H9 (cell line): ENCODE results near the gene GLYATL3. TPM values are rescaled to one million over a fixed set of nuclear protein-coding genes. Genes with fewer than 3 reads are reported as not detected.

Source experiments
- DNase-seq: peaks from one replicate; pipeline ENCODE4 v3.0.0-alpha.2; 2017
- H2AFZ ChIP-seq: one replicate; pipeline ENCODE4 v1.6.1; 2013; ENCODE audit warnings: mild to moderate bottlenecking, low read length, control low read depth, moderate library complexity
- H2AK5ac ChIP-seq: 2 replicates; pipeline ENCODE4 v1.6.1; 2013; ENCODE audit warnings: low read length, control low read depth, mixed read lengths; ENCODE audit not compliant: insufficient read length
- H2BK120ac ChIP-seq: one replicate; pipeline ENCODE4 v1.6.1; 2013; ENCODE audit warnings: low read depth, mild to moderate bottlenecking, low read length, control low read depth, inconsistent platforms; ENCODE audit not compliant: poor library complexity, severe bottlenecking
- H2BK12ac ChIP-seq: 2 replicates; pipeline ENCODE4 v1.6.1; 2013; ENCODE audit warnings: low read length, control low read depth, mixed read lengths, low read depth; ENCODE audit not compliant: insufficient read length
- H2BK15ac ChIP-seq: 2 replicates; pipeline ENCODE4 v1.6.1; 2013; ENCODE audit warnings: low read depth, low read length, control low read depth
- H2BK20ac ChIP-seq: one replicate; pipeline ENCODE4 v1.6.1; 2013; ENCODE audit warnings: low read depth, mild to moderate bottlenecking, low read length, control low read depth, inconsistent platforms; ENCODE audit not compliant: poor library complexity, severe bottlenecking
- H2BK5ac ChIP-seq: 2 replicates; pipeline ENCODE4 v1.6.1; 2013; ENCODE audit warnings: low read length, control low read depth, mixed read lengths; ENCODE audit not compliant: insufficient read length
- H3K14ac ChIP-seq: 2 replicates; pipeline ENCODE4 v1.6.1; 2013; ENCODE audit warnings: low read length, control low read depth; ENCODE audit not compliant: insufficient read depth
- H3K18ac ChIP-seq: 2 replicates; pipeline ENCODE4 v1.6.1; 2013; ENCODE audit warnings: low read depth, mild to moderate bottlenecking, mixed read lengths, low read length, control low read depth; ENCODE audit not compliant: insufficient read length
- H3K23ac ChIP-seq: 2 replicates; pipeline ENCODE4 v1.6.1; 2013; ENCODE audit warnings: low read length, control low read depth, mixed read lengths, low read depth; ENCODE audit not compliant: insufficient read length
- H3K23me2 ChIP-seq: 2 replicates; pipeline ENCODE4 v1.6.1; 2013; ENCODE audit warnings: low read depth, mild to moderate bottlenecking, mixed read lengths, low read length, control low read depth; ENCODE audit not compliant: insufficient read length, poor library complexity, severe bottlenecking
- H3K27ac ChIP-seq: 2 replicates; pipeline ENCODE4 v1.5.1; 2013; ENCODE audit warnings: low read length, control low read depth, mixed read lengths, low read depth; ENCODE audit not compliant: insufficient read length
- H3K27me3 ChIP-seq: 2 replicates; pipeline ENCODE4 v1.6.1; 2013; ENCODE audit warnings: low read length, control low read depth, inconsistent platforms; ENCODE audit not compliant: insufficient read depth
- H3K4ac ChIP-seq: 2 replicates; pipeline ENCODE4 v1.6.1; 2013; ENCODE audit warnings: low read depth, mild to moderate bottlenecking, control low read depth, inconsistent platforms, low read length, moderate library complexity
- H3K4me1 ChIP-seq: 2 replicates; pipeline ENCODE4 v1.6.1; 2013; ENCODE audit warnings: low read length, control low read depth, inconsistent platforms; ENCODE audit not compliant: insufficient read depth
- H3K4me2 ChIP-seq: 2 replicates; pipeline ENCODE4 v1.6.1; 2013; ENCODE audit warnings: low read length, control low read depth, mixed read lengths; ENCODE audit not compliant: insufficient read length, insufficient read depth
- H3K56ac ChIP-seq: 2 replicates; pipeline ENCODE4 v1.6.1; 2013; ENCODE audit warnings: low read depth, mild to moderate bottlenecking, mixed read lengths, low read length, control low read depth; ENCODE audit not compliant: insufficient read length
- H3K79me1 ChIP-seq: 2 replicates; pipeline ENCODE4 v1.6.1; 2013; ENCODE audit warnings: low read depth, mild to moderate bottlenecking, moderate library complexity, low read length, control low read depth, inconsistent platforms; ENCODE audit not compliant: insufficient read depth, poor library complexity, severe bottlenecking
- H3K79me2 ChIP-seq: 2 replicates; pipeline ENCODE4 v1.6.1; 2013; ENCODE audit warnings: low read length, control low read depth, inconsistent platforms; ENCODE audit not compliant: insufficient read depth
- H3K9ac ChIP-seq: 2 replicates; pipeline ENCODE4 v1.6.1; 2013; ENCODE audit warnings: low read length, control low read depth, mixed read lengths; ENCODE audit not compliant: insufficient read length; ENCODE audit errors: extremely low read depth
- H3K9me3 ChIP-seq: one replicate; pipeline ENCODE4 v1.6.1; 2013; ENCODE audit warnings: low read depth, low read length, inconsistent platforms; ENCODE audit not compliant: control insufficient read depth
- H3T11ph ChIP-seq: one replicate; pipeline ENCODE4 v1.6.1; 2013; ENCODE audit warnings: mild to moderate bottlenecking, low read length, control low read depth, inconsistent platforms
- H4K20me1 ChIP-seq: one replicate; pipeline ENCODE4 v1.6.1; 2013; ENCODE audit not compliant: control insufficient read depth, insufficient read length, insufficient read depth
- H4K5ac ChIP-seq: 2 replicates; pipeline ENCODE4 v1.6.1; 2013; ENCODE audit warnings: low read depth, mild to moderate bottlenecking, mixed read lengths, low read length, control low read depth; ENCODE audit not compliant: insufficient read length
- H4K8ac ChIP-seq: replicated peaks from 2 replicates; pipeline ENCODE4 v1.6.1; 2013; ENCODE audit warnings: low read length, control low read depth, mixed read lengths, low read depth; ENCODE audit not compliant: insufficient read length
- H4K91ac ChIP-seq: 2 replicates; pipeline ENCODE4 v1.6.1; 2013; ENCODE audit warnings: low read depth, mild to moderate bottlenecking, moderate library complexity, mixed read lengths, low read length, control low read depth; ENCODE audit not compliant: insufficient read length
- H3K27ac Mint-ChIP-seq, 3 experiments: 2 replicates in 2 of 3; 3 replicates in 1 of 3; pipeline ENCODE4 v1.8.0; 2020 to 2021; ENCODE audit warnings: mixed read lengths in 3 of 3, mild to moderate bottlenecking in 1 of 3, moderate library complexity in 1 of 3
- H3K27me3 Mint-ChIP-seq: 2 replicates; pipeline ENCODE4 v1.8.0; 2021; ENCODE audit warnings: low read depth, mild to moderate bottlenecking, moderate library complexity, mixed read lengths
- H3K36me3 Mint-ChIP-seq, 3 experiments: 2 replicates in 2 of 3; 3 replicates in 1 of 3; pipeline ENCODE4 v1.8.0; 2020 to 2021; ENCODE audit warnings: low read depth in 3 of 3, mixed read lengths in 3 of 3; ENCODE audit not compliant: insufficient read depth in 1 of 3
- H3K4me1 Mint-ChIP-seq, 2 experiments: 2 replicates each; pipeline ENCODE4 v1.8.0; 2020; ENCODE audit warnings: mixed read lengths in 2 of 2
- H3K4me3 Mint-ChIP-seq, 2 experiments: 2 replicates in 1 of 2; 3 replicates in 1 of 2; pipeline ENCODE4 v1.8.0; 2020 to 2021; ENCODE audit warnings: mild to moderate bottlenecking in 2 of 2, mixed read lengths in 2 of 2, moderate library complexity in 1 of 2
- H3K9me3 Mint-ChIP-seq, 2 experiments: 2 replicates in 1 of 2; 3 replicates in 1 of 2; pipeline ENCODE4 v1.8.0; 2020; ENCODE audit warnings: mild to moderate bottlenecking in 2 of 2, mixed read lengths in 2 of 2, moderate library complexity in 1 of 2
- WGBS: extraction: QIAGEN DNeasy Blood & Tissue Kit; methylation state at CpG from one replicate; pipeline ENCODE4 v1.1.7; 2013; ENCODE audit warnings: missing lambda C conversion rate, low lambda C conversion rate, mixed read lengths; ENCODE audit not compliant: insufficient read length; ENCODE audit errors: extremely low coverage; 5-methylcytosine and 5-hydroxymethylcytosine counted together
- total RNA-seq: library from RNA; stranded (reverse); gene quantifications from 2 replicates; pipeline ENCODE4 v1.2.1, GENCODE V29; 2021
- TF ChIP-seq, protein P1 (sequence below): fragments of 200-600 bp; sonication (generic); conservative IDR thresholded peaks from 3 replicates; pipeline ENCODE4 v1.8.0; 2021; ENCODE audit warnings: antibody characterized with exemption, mild to moderate bottlenecking

Gene GLYATL3
- total RNA-seq, 1 experiment from 2014 or later = not detected

DNA sequence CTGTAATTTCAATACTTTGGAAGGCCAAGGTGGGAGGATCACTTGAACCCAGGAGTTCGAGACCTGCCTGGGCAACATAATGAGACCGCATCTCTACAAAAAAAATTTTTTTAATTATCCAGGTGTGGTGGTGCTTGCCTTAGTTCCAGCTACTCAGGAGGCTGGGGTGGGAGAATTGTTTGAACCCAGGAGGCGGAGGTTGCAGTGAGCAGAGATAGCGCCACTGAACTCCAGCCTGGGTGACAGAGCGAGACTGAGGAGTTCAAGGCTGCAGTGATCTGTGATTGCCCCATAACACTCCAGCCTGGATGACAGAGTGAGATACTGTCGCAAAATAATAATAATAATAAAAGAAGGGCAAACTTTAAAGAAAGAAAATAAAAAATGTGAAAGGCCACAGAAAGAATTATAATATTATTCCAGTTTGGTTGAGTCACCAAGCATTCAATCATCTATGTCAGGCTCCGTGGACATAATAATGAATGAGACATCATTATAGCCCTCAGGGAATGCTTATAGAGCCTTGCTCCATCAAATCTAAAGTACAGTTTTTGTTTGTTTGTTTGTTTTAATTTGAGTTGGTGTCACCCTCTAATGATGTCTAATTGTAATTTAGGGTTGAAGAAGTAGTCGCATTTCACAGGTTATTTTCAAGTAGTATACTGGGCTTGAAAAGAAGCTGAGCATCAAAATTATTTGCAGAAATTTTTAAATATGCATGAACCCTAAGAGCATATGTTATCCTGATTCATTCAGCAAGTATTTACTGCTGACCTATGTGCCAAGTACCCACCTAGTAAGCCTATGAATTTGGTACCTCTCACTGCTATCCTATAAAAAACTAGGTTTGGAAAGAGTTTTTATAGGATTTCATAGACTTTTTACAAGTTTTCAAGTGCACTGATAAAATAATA, 15.1 kb downstream of the GLYATL3 start:
- peaks cover 9 to 13% of the 10 kb centered on the region in 2 experiments for H3K4me1 Mint-ChIP-seq
- no CpG with 5 or more reads among the region's 8 CpGs for WGBS

More for the DNA sequence above, 15.1 kb downstream of the GLYATL3 start:
- no peaks in the 10 kb centered on the region for H3K36me3 Mint-ChIP-seq
- no peak overlapping the region for H3K4ac ChIP-seq
- no peaks in the 10 kb centered on the region for H3K4me1 ChIP-seq
- no peak overlapping the region for H3K56ac ChIP-seq
- no peak overlapping the region for H2AK5ac ChIP-seq
- no peaks in the 10 kb centered on the region for H3K27me3 Mint-ChIP-seq
- no peaks in the 10 kb centered on the region for H3K79me1 ChIP-seq
- no peak overlapping the region for H3K9ac ChIP-seq
- no peak overlapping the region for H4K91ac ChIP-seq
- H3K27ac ChIP-seq = no peak overlapping the region
- H2BK120ac ChIP-seq = no peak overlapping the region
- H3K14ac ChIP-seq = no peak overlapping the region
- no peaks in the 10 kb centered on the region for H3K23me2 ChIP-seq
- no peak overlapping the region for H3K4me3 Mint-ChIP-seq
- no peak overlapping the region for H2BK15ac ChIP-seq
- no peaks in the 10 kb centered on the region for H3K79me2 ChIP-seq
- H4K8ac ChIP-seq = no peak overlapping the region
- H2BK20ac ChIP-seq = no peak overlapping the region
- no peak overlapping the region for H3K27ac Mint-ChIP-seq
- H4K5ac ChIP-seq = no peak overlapping the region
- H2AFZ ChIP-seq = no peak overlapping the region
- no peaks in the 10 kb centered on the region for H3K9me3 ChIP-seq
- H2BK5ac ChIP-seq = no peak overlapping the region
- H3K23ac ChIP-seq = no peak overlapping the region
- H2BK12ac ChIP-seq = no peak overlapping the region
- no peak for DNase-seq
- no peak overlapping the region for H3K4me2 ChIP-seq
- H3K27me3 ChIP-seq = no peaks in the 10 kb centered on the region
- no peaks in the 10 kb centered on the region for H3K9me3 Mint-ChIP-seq
- no peaks in the 10 kb centered on the region for H4K20me1 ChIP-seq
- TF ChIP-seq, protein P1, sequence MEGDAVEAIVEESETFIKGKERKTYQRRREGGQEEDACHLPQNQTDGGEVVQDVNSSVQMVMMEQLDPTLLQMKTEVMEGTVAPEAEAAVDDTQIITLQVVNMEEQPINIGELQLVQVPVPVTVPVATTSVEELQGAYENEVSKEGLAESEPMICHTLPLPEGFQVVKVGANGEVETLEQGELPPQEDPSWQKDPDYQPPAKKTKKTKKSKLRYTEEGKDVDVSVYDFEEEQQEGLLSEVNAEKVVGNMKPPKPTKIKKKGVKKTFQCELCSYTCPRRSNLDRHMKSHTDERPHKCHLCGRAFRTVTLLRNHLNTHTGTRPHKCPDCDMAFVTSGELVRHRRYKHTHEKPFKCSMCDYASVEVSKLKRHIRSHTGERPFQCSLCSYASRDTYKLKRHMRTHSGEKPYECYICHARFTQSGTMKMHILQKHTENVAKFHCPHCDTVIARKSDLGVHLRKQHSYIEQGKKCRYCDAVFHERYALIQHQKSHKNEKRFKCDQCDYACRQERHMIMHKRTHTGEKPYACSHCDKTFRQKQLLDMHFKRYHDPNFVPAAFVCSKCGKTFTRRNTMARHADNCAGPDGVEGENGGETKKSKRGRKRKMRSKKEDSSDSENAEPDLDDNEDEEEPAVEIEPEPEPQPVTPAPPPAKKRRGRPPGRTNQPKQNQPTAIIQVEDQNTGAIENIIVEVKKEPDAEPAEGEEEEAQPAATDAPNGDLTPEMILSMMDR = no peak
- no peak overlapping the region for H3T11ph ChIP-seq
- H3K18ac ChIP-seq = no peak overlapping the region
